Transverse colon (tissue), 3 donors: Measurements from ENCODE around the gene LYSMD2.

ENCODE experiments used
- EP300 ChIP-seq: sonication (generic); formaldehyde crosslinking; IDR thresholded peaks from one replicate; pipeline ENCODE4 v1.6.1; 2017; ENCODE audit warnings: antibody characterized with exemption, low read depth
- POLR2A ChIP-seq: fragments of 450-650 bp; IDR thresholded peaks from one replicate; pipeline ENCODE4 v1.6.1; 2016; ENCODE audit warnings: antibody characterized with exemption, mild to moderate bottlenecking, moderate library complexity
- TF ChIP-seq, protein P1 (sequence below), 5 experiments: fragments of 200-600 bp in 3 of 5; fragments of 450-650 bp in 2 of 5; sonication (generic) in 3 of 5; IDR thresholded peaks; 1 replicate in 2 of 5; 2 replicates in 3 of 5; pipeline ENCODE4 v1.5.1; 2016 to 2017; ENCODE audit warnings: antibody characterized with exemption in 5 of 5, inconsistent platforms in 3 of 5, mild to moderate bottlenecking in 2 of 5, moderate library complexity in 1 of 5

DNA sequence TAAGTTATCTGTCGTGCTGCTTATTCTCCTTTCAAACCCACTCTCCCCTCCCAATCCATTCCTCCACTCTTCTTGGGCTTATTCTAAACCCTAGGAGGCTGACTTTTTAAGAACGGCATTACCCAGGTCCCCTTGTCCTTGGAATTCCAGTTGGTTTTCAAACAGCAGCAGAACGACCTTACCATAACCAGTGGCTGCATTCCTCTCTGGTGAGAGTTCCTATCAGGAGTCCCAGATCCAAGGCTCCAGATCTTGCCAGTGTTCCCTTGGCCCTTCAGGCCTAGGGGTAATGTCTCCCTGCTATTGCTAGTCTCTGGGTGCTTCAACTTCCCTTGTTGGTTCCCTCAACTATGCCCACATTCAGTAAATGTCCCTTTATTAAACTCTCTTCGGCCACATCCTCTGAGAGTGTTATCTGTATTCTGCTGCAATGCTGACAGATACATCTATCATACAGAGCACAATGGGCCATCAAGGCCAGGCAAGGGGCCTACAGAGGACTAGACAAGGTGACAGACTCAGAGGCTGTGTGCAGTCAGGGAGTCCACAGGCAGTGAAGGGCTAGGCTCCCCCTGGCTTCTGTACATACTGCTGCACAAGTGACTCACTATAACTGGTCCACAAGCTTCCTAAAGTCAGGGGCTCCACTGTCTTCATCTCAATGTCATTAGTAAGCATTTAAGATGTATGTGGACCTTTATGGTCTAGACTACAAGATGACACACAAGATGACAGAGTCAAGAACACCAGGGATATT lies 10.1 kb downstream of the LYSMD2 start:
- TF ChIP-seq, protein P1, sequence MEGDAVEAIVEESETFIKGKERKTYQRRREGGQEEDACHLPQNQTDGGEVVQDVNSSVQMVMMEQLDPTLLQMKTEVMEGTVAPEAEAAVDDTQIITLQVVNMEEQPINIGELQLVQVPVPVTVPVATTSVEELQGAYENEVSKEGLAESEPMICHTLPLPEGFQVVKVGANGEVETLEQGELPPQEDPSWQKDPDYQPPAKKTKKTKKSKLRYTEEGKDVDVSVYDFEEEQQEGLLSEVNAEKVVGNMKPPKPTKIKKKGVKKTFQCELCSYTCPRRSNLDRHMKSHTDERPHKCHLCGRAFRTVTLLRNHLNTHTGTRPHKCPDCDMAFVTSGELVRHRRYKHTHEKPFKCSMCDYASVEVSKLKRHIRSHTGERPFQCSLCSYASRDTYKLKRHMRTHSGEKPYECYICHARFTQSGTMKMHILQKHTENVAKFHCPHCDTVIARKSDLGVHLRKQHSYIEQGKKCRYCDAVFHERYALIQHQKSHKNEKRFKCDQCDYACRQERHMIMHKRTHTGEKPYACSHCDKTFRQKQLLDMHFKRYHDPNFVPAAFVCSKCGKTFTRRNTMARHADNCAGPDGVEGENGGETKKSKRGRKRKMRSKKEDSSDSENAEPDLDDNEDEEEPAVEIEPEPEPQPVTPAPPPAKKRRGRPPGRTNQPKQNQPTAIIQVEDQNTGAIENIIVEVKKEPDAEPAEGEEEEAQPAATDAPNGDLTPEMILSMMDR (IDR thresholded peaks at IDR 0.05) = no peak
- no peak for TF ChIP-seq POLR2A
- TF ChIP-seq EP300 = no peak
